ENCODE results near the gene TSPAN9.

Gene TSPAN9

GRCh38 chr12:3292677-3293412, 215.7 kb downstream of the TSPAN9 start:
- H3K4me3 ChIP-seq (ENCODE audit: low read length in 2 of 2), result no peak overlapping the region
- no peaks in the 10 kb centered on the region for H3K9me3 ChIP-seq (ENCODE audit: control insufficient read depth in 2 of 2, low read length in 2 of 2)
- H3K27me3 ChIP-seq (ENCODE audit: control insufficient read depth in 1 of 2, insufficient read depth in 2 of 2, low read length in 2 of 2), result no peaks in the 10 kb centered on the region
- H3K4me1 ChIP-seq (ENCODE audit: control insufficient read depth, insufficient read depth, low read length), result peaks cover 13% of the 10 kb centered on the region
- H3K36me3 ChIP-seq (ENCODE audit: control insufficient read depth in 2 of 2, insufficient read depth in 2 of 2, low read length in 2 of 2), result no peaks in the 10 kb centered on the region
- no peak overlapping the region for H3K27ac ChIP-seq (ENCODE audit: low read length)
- no peak overlapping the region for H3K9ac ChIP-seq (ENCODE audit: low read length in 2 of 2)

DNA sequence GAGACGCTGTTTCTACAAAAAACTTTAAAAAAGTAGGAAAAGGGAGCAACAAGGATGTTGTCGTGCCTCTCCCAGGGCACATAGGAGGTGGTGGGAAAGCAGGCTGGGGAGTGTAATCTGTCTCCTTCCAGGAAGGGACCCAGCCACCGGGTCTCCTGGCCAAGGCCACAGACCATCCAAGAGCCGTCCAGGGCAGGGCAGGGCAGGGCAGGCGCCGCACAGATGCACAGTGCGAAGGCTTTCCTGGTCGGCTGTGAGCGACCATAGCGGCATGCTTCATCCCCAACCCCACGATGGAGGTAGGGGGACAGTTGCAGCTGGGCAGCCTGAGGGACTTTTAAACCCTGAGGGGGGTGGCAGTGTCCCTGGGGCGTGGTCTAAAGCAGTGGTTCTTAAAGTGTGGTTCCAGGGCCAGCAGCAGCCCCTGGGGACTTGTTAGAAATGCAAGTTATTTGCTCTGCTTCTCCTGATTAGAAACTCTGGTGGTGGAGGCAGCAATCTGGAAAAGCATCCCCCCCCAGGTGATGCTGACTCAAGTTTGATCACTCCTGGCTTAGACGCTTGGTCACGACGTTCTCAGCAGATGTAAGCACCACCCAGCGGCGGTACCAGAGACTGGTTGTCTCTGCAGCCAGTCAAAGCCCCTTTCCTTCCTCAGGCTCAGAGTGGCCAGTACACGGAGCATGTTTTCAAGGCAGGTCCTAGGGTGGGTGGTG, 216.4 kb downstream of the TSPAN9 start:
- H3K9me3 ChIP-seq (ENCODE audit: control insufficient read depth in 2 of 2, low read length in 2 of 2), result no peaks in the 10 kb centered on the region
- peaks cover 13% of the 10 kb centered on the region for H3K4me1 ChIP-seq (ENCODE audit: control insufficient read depth, insufficient read depth, low read length)
- H3K27me3 ChIP-seq (ENCODE audit: control insufficient read depth in 1 of 2, insufficient read depth in 2 of 2, low read length in 2 of 2), result peaks cover 3% of the 10 kb centered on the region in 2 donors
- no peak overlapping the region for H3K4me3 ChIP-seq (ENCODE audit: low read length in 2 of 2)
- H3K36me3 ChIP-seq (ENCODE audit: control insufficient read depth in 2 of 2, insufficient read depth in 2 of 2, low read length in 2 of 2), result no peaks in the 10 kb centered on the region
- H3K27ac ChIP-seq (ENCODE audit: low read length), result no peak overlapping the region
- no peak overlapping the region for H3K9ac ChIP-seq (ENCODE audit: low read length in 2 of 2)

GRCh38 chr12:3294481-3294911, 217.3 kb downstream of the TSPAN9 start:
- Histone ChIP-seq H3K27ac (ENCODE audit: low read length) (no peak overlapping the region), H3K9me3 (ENCODE audit: control insufficient read depth in 2 of 2, low read length in 2 of 2) (no peaks in the 10 kb centered on the region), H3K36me3 (ENCODE audit: control insufficient read depth in 2 of 2, insufficient read depth in 2 of 2, low read length in 2 of 2) (no peaks in the 10 kb centered on the region), H3K27me3 (ENCODE audit: control insufficient read depth in 1 of 2, insufficient read depth in 2 of 2, low read length in 2 of 2) (peaks cover 4 to 7% of the 10 kb centered on the region in 2 donors), H3K4me1 (ENCODE audit: control insufficient read depth, insufficient read depth, low read length) (peaks cover 13% of the 10 kb centered on the region), H3K9ac (ENCODE audit: low read length in 2 of 2) (no peak overlapping the region), H3K4me3 (ENCODE audit: low read length in 2 of 2) (no peak overlapping the region)

GRCh38 chr12:3295225-3295624, 218.0 kb downstream of the TSPAN9 start:
- Histone ChIP-seq H3K36me3 (ENCODE audit: control insufficient read depth in 2 of 2, insufficient read depth in 2 of 2, low read length in 2 of 2) (no peaks in the 10 kb centered on the region), H3K27me3 (ENCODE audit: control insufficient read depth in 1 of 2, insufficient read depth in 2 of 2, low read length in 2 of 2) (peaks cover 4 to 7% of the 10 kb centered on the region in 2 donors), H3K9me3 (ENCODE audit: control insufficient read depth in 2 of 2, low read length in 2 of 2) (no peaks in the 10 kb centered on the region), H3K27ac (ENCODE audit: low read length) (no peak overlapping the region), H3K4me3 (ENCODE audit: low read length in 2 of 2) (no peak overlapping the region), H3K9ac (ENCODE audit: low read length in 2 of 2) (no peak overlapping the region), H3K4me1 (ENCODE audit: control insufficient read depth, insufficient read depth, low read length) (peaks cover 18% of the 10 kb centered on the region)

GRCh38 chr12:3295646-3296408, 218.6 kb downstream of the TSPAN9 start:
- Histone ChIP-seq H3K27ac (ENCODE audit: low read length) (no peak overlapping the region), H3K4me3 (ENCODE audit: low read length in 2 of 2) (no peak overlapping the region), H3K9me3 (ENCODE audit: control insufficient read depth in 2 of 2, low read length in 2 of 2) (no peaks in the 10 kb centered on the region), H3K4me1 (ENCODE audit: control insufficient read depth, insufficient read depth, low read length) (peaks cover 24% of the 10 kb centered on the region), H3K9ac (ENCODE audit: low read length in 2 of 2) (no peak overlapping the region), H3K27me3 (ENCODE audit: control insufficient read depth in 1 of 2, insufficient read depth in 2 of 2, low read length in 2 of 2) (peaks cover 4 to 7% of the 10 kb centered on the region in 2 donors), H3K36me3 (ENCODE audit: control insufficient read depth in 2 of 2, insufficient read depth in 2 of 2, low read length in 2 of 2) (no peaks in the 10 kb centered on the region)

GRCh38 chr12:3296409-3296701, 219.2 kb downstream of the TSPAN9 start:
- Histone ChIP-seq H3K27ac (ENCODE audit: low read length) (no peak overlapping the region), H3K9me3 (ENCODE audit: control insufficient read depth in 2 of 2, low read length in 2 of 2) (no peaks in the 10 kb centered on the region)

GRCh38 chr12:3298603-3299002, 221.4 kb downstream of the TSPAN9 start:
- Histone ChIP-seq H3K36me3 (ENCODE audit: control insufficient read depth in 2 of 2, insufficient read depth in 2 of 2, low read length in 2 of 2) (no peaks in the 10 kb centered on the region), H3K4me1 (ENCODE audit: control insufficient read depth, insufficient read depth, low read length) (peaks cover 24% of the 10 kb centered on the region), H3K27me3 (ENCODE audit: control insufficient read depth in 1 of 2, insufficient read depth in 2 of 2, low read length in 2 of 2) (peaks cover 4 to 7% of the 10 kb centered on the region in 2 donors), H3K4me3 (ENCODE audit: low read length in 2 of 2) (no peak overlapping the region), H3K27ac (ENCODE audit: low read length) (no peak overlapping the region), H3K9ac (ENCODE audit: low read length in 2 of 2) (no peak overlapping the region), H3K9me3 (ENCODE audit: control insufficient read depth in 2 of 2, low read length in 2 of 2) (no peaks in the 10 kb centered on the region)

More at GRCh38 chr12:3296409-3296701, 219.2 kb downstream of the TSPAN9 start:
- no peaks in the 10 kb centered on the region for H3K36me3 ChIP-seq (ENCODE audit: control insufficient read depth in 2 of 2, insufficient read depth in 2 of 2, low read length in 2 of 2)
- peaks cover 24% of the 10 kb centered on the region for H3K4me1 ChIP-seq (ENCODE audit: control insufficient read depth, insufficient read depth, low read length)
- H3K4me3 ChIP-seq (ENCODE audit: low read length in 2 of 2), result no peak overlapping the region
- no peak overlapping the region for H3K9ac ChIP-seq (ENCODE audit: low read length in 2 of 2)
- peaks cover 4 to 7% of the 10 kb centered on the region in 2 donors for H3K27me3 ChIP-seq (ENCODE audit: control insufficient read depth in 1 of 2, insufficient read depth in 2 of 2, low read length in 2 of 2)

DNA sequence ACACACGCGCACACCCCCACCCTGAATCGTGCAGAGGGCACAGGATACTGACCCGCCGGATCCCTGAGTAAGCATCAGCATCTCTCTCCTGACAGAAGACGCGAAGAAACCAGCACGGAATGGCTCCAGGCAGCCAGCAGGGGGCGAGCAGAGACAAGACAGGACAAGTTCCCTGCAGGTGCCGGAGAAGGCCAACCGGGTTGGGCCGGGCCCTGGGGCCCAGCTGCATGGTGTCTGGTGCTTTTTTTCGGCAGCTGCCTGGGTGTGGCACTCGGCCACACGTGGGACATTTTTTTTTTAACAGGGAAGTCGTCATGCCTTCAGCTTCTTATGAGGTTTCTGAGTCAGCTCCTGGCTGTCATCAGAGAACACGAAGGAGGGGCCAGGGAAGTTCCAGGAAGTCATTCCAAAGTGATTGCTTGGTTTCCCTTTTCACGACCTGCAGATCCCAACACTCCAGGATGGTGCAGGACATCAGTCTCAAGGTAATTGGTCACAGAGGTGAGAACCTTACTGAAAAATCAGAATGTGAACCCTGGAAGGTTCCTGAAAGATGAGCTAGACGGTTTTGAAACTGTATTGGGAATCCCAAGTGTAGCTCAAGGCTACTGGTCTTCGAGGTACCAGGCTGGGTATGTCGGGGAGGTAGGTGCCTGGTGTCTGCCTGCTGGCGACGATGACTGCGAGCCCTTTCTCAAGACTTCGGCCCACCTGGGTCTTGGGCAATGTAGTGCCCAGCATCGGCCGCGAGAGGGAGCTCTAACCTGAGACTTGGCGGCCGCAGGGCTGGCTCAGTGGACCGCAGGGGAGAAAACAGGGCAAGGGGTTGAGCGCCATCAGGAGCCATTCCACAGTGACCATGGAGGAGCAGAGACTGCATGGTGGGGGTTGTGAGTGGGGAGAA, 223.0 kb downstream of the TSPAN9 start:
- Histone ChIP-seq H3K9ac (ENCODE audit: low read length in 2 of 2) (no peak overlapping the region), H3K4me1 (ENCODE audit: control insufficient read depth, insufficient read depth, low read length) (peaks cover 16% of the 10 kb centered on the region), H3K27me3 (ENCODE audit: control insufficient read depth in 1 of 2, insufficient read depth in 2 of 2, low read length in 2 of 2) (peaks cover 4 to 7% of the 10 kb centered on the region in 2 donors), H3K9me3 (ENCODE audit: control insufficient read depth in 2 of 2, low read length in 2 of 2) (no peaks in the 10 kb centered on the region), H3K4me3 (ENCODE audit: low read length in 2 of 2) (peak overlapping the region in 1 of 2 donors; percentile 62), H3K27ac (ENCODE audit: low read length) (peak overlapping the region; percentile 24), H3K36me3 (ENCODE audit: control insufficient read depth in 2 of 2, insufficient read depth in 2 of 2, low read length in 2 of 2) (no peaks in the 10 kb centered on the region)

DNA sequence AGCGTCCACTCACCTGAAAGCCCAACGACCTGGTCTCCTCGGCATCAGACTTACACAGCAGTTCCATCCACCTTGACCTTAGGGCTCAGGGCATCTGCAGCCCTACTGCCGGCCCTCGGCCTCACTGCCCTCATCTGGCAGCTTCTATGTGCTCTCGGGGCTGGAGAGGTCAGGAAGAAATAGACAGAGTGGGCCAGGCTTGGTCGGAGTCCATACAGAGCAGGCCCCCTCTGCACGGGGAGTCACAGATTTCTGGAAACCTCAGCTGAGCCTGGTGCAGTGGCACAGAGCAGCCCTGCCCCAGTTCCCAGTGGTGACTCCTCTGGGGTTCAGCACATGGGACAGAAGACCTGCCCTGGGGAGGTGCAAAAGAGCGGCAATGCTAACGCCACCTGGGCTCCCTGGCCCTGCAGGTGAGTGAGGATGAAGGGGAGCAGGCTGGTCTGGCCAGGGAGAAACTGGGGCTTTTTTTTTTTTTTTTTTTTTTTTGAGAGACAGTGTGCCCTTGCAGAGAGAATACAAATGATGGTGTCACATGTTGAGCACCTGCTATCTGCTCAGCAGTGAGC, 223.7 kb downstream of the TSPAN9 start:
- H3K27ac ChIP-seq (ENCODE audit: low read length), result no peak overlapping the region
- H3K4me1 ChIP-seq (ENCODE audit: control insufficient read depth, insufficient read depth, low read length), result peaks cover 14% of the 10 kb centered on the region
- H3K9ac ChIP-seq (ENCODE audit: low read length in 2 of 2), result no peak overlapping the region
- H3K36me3 ChIP-seq (ENCODE audit: control insufficient read depth in 2 of 2, insufficient read depth in 2 of 2, low read length in 2 of 2), result no peaks in the 10 kb centered on the region
- H3K4me3 ChIP-seq (ENCODE audit: low read length in 2 of 2), result no peak overlapping the region
- peaks cover 4 to 7% of the 10 kb centered on the region in 2 donors for H3K27me3 ChIP-seq (ENCODE audit: control insufficient read depth in 1 of 2, insufficient read depth in 2 of 2, low read length in 2 of 2)
- no peaks in the 10 kb centered on the region for H3K9me3 ChIP-seq (ENCODE audit: control insufficient read depth in 2 of 2, low read length in 2 of 2)

Measured in stomach smooth muscle (tissue), 2 donors.